ENCODE measurements around the gene HOXD9. TPM values are rescaled to one million over a fixed set of nuclear protein-coding genes. Genes with fewer than 3 reads are reported as not detected.

Gene HOXD9
- total and polyA plus RNA-seq, 3 donors from 2014 or later = 8.2 to 21.2 (median 15.7) TPM

DNA sequence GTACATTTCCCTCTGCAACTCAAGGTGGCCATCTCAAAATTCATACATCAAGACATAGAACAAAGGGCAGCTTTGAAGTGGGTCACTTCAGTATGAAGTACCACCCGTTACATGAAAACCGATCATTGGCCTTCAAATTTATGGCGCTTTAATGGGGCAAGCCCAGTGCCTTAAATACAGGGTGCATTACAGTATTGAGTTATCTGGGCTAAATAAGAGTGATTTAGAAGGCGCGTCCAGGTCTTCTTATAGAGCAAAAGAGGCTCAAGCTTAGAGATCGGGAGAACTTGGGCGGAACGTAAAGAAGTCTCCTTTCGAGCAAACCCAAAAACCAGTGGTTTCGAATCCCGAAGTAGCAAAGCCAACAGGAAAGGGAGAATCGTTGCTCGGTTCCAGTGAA is 41.7 kb downstream of the HOXD9 start:
- Histone ChIP-seq H3K27ac (no peak overlapping the region), H3K4me1 (peaks cover 3% of the 10 kb centered on the region), H3K27me3 (no peaks in the 10 kb centered on the region), H3K36me3 (ENCODE audit: low read depth, missing control alignments) (no peaks in the 10 kb centered on the region), H3K9me3 (no peaks in the 10 kb centered on the region), H3K4me3 (no peak overlapping the region)
- no peak for DNase-seq
- TF ChIP-seq POLR2A (IDR thresholded peaks at IDR 0.05) = no peak
- TF ChIP-seq, protein P1, sequence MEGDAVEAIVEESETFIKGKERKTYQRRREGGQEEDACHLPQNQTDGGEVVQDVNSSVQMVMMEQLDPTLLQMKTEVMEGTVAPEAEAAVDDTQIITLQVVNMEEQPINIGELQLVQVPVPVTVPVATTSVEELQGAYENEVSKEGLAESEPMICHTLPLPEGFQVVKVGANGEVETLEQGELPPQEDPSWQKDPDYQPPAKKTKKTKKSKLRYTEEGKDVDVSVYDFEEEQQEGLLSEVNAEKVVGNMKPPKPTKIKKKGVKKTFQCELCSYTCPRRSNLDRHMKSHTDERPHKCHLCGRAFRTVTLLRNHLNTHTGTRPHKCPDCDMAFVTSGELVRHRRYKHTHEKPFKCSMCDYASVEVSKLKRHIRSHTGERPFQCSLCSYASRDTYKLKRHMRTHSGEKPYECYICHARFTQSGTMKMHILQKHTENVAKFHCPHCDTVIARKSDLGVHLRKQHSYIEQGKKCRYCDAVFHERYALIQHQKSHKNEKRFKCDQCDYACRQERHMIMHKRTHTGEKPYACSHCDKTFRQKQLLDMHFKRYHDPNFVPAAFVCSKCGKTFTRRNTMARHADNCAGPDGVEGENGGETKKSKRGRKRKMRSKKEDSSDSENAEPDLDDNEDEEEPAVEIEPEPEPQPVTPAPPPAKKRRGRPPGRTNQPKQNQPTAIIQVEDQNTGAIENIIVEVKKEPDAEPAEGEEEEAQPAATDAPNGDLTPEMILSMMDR (IDR thresholded peaks at IDR 0.05) = no peak
- intact Hi-C loops (cut with DNase I; ENCODE audit: low total_unique reads) = no loop called here
- 38 to 61% methylated on average over 13 of the region's 13 CpGs for WGBS, 2 donors

DNA sequence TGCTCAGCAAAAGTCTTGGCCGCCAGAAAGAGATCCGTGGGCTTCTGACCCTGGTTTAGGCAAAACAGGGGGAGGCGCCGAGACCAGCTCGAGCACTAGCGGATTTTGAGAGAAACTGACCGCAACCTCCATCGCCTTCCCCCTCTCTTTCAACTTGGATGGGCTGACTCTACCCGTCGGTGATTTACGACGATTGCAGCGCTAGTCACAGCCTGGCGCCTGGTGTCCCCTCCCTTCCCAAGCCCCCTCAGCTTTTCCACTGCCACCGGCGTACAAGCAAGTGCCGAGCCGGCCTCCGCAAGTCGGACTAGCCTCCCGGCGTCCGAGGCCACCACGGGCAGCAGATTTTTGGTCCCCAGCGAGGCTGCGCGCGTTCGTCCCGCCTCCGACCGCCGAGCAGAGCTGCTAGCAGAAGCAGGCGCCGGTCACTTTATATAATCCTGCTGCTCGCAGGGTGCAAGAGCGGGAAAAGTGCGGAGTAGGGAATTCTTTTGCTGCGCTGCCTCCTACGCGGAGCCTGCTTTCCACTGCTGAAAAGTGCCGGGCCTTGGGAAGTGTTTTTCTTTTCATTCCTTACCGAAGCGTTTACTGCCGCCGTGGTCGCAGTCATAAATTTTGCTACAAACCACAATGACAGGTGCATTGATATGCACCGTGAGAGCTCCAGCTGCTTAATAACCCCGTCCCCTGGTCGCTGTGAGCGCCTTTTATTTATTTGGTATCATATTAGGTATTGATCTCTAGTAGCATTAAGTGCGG is 42.3 kb downstream of the HOXD9 start:
- Histone ChIP-seq H3K27ac (no peak overlapping the region), H3K9me3 (no peaks in the 10 kb centered on the region), H3K4me1 (peaks cover 6% of the 10 kb centered on the region), H3K27me3 (no peaks in the 10 kb centered on the region), H3K36me3 (ENCODE audit: low read depth, missing control alignments) (no peaks in the 10 kb centered on the region), H3K4me3 (no peak overlapping the region)
- 51 to 54% methylated on average over 51 to 52 of the region's 52 CpGs for WGBS, 2 donors
- DNase-seq = no peak
- TF ChIP-seq, protein P1 (IDR thresholded peaks at IDR 0.05) = no peak
- TF ChIP-seq POLR2A (IDR thresholded peaks at IDR 0.05) = no peak
- intact Hi-C loops (cut with DNase I; ENCODE audit: low total_unique reads) = no loop called here

DNA sequence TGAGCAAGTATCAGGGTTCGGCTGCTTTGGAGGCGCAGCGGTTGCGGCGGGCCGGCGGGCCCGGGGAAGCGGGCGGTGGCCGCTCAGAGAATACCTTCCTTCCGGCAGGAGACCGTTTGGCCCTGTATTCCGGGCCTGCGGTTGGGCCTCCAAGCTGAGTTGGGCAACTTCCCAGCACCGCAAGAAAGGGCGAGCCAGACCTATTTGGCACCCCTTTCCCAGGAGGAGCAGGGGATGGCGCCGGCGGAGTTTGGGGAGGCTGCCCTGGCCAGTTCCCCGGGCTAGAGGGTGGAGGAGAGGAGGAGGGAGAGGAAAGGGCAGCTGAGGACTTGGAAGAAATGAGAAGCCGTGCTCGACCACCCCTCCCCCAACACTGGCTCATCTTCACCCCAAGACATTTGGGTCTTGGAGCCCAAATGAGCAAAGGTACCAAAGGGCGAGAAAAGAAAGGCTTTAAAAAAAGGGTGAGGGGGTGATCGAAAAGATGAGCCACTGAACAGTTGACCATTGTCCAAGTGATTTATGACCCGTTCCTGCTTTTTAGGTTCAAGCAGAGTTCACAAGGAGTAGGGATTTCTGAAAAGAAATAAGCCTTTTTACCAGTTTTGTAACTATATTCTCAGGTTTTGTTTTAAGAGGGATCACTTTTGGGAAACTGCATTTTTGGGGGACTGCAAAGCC is 43.0 kb downstream of the HOXD9 start:
- WGBS, 2 donors = 39 to 50% methylated on average over 8 to 26 of the region's 26 CpGs
- Histone ChIP-seq H3K9me3 (no peaks in the 10 kb centered on the region), H3K4me3 (no peak overlapping the region), H3K4me1 (peaks cover 13% of the 10 kb centered on the region), H3K27ac (no peak overlapping the region), H3K36me3 (ENCODE audit: low read depth, missing control alignments) (no peaks in the 10 kb centered on the region), H3K27me3 (no peaks in the 10 kb centered on the region)
- intact Hi-C loops (cut with DNase I; ENCODE audit: low total_unique reads) = no loop called here
- TF ChIP-seq POLR2A (IDR thresholded peaks at IDR 0.05) = no peak
- TF ChIP-seq, protein P1 (IDR thresholded peaks at IDR 0.05) = no peak
- no peak for DNase-seq

DNA sequence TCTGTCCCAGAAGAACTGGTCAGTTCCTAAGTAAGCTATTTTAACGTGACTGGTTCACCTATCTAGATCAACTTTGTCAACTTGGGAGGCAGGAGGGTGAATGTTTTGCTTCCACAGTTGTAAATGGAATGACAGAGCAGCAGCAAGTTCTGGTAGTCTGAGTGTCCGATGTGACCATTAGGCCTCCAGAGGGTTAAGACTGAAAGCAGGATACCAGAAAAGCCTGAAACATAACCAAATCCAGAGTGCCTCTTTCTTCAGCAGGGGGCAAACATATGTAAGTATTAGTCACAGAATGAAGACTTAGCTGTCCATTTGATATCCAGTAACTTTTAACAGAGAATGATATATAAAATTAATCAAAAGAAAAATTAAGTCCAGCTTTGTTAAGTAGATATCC is 43.8 kb downstream of the HOXD9 start:
- Histone ChIP-seq H3K36me3 (ENCODE audit: low read depth, missing control alignments) (no peaks in the 10 kb centered on the region), H3K4me3 (no peak overlapping the region), H3K27me3 (no peaks in the 10 kb centered on the region), H3K4me1 (peaks cover 19% of the 10 kb centered on the region), H3K27ac (no peak overlapping the region), H3K9me3 (no peaks in the 10 kb centered on the region)
- TF ChIP-seq, protein P1 (IDR thresholded peaks at IDR 0.05) = no peak
- no peak for TF ChIP-seq POLR2A (IDR thresholded peaks at IDR 0.05)
- intact Hi-C loops (cut with DNase I; ENCODE audit: low total_unique reads) = no loop called here
- WGBS, 2 donors = 62 to 74% methylated on average over 2 of the region's 2 CpGs
- no peak for DNase-seq

Data from testis (tissue), 3 donors.